Astrocyte of the cerebellum (primary cell): Measurements from ENCODE around the gene ISL1.

Source experiments
- DNase-seq: peaks from one replicate; pipeline ENCODE4 v3.0.0-alpha.2; 2011; ENCODE audit warnings: low read depth
- H3K4me3 ChIP-seq: 2 replicates; pipeline ENCODE4 v1.5.1; 2011; ENCODE audit warnings: mild to moderate bottlenecking, low read depth, low read length, moderate library complexity
- CTCF ChIP-seq: IDR thresholded peaks from 2 replicates; pipeline ENCODE4 v1.5.1; 2012; ENCODE audit warnings: low read length, low read depth, moderate library complexity, mild to moderate bottlenecking; ENCODE audit errors: missing control alignments
- in situ Hi-C: cut with HindIII; loops from 2 replicates; pipeline ENCODE4 v1.10.0; 2017; ENCODE audit warnings: low sequenced_read_pairs

Gene ISL1

GRCh38 chr5:51433052-51433710, 49.9 kb downstream of the ISL1 start:
- in situ Hi-C loops = no loop called here
- no peak overlapping the region for H3K4me3 ChIP-seq
- no peak for DNase-seq
- no peak for TF ChIP-seq CTCF

DNA sequence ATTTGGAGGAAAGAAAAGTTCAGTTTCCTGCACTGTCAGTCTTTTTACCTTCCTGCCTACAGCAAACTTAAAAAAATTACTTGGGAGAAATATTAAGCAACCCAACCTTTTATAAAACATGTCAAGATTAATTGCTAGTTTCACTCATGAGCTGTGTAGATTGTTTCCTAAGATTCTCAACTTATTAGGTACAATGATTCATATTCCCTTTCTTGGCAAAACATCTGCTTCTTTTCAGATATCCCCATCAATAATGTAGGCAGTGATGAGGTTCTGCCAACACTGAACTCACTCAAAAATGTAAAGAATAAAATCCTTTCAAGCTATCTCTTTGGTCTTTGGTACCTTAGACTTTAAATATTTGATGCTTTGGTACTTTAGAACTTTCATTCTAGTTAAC, 56.0 kb downstream of the ISL1 start:
- TF ChIP-seq CTCF = no peak
- in situ Hi-C loops = no loop called here
- no peak for DNase-seq
- no peak overlapping the region for H3K4me3 ChIP-seq
